B cell (primary cell): ENCODE results near the gene CPLX1. TPM values are rescaled to one million over a fixed set of nuclear protein-coding genes. Genes with fewer than 3 reads are reported as not detected.
"Not testable (repeated sequence)": the region's sequence is repeated elsewhere in the genome, so short reads cannot be mapped to it uniquely, and the experiment has no call there.

Experiments used
- ATAC-seq: fragments of 200-7000 bp; cut with Tn5 transposase; one replicate; pipeline ENCODE4 v1.10.0; 2021; ENCODE audit warnings: low read depth, mild to moderate bottlenecking, moderate number of reproducible peaks, moderate library complexity
- CTCF ChIA-PET: fragments of 350-600 bp; sonication (Branson Sonifier 250); formaldehyde crosslinking; loops from one replicate; lab custom pipeline; 2021; ENCODE audit warnings: antibody characterized with exemption, inconsistent platforms; lab: Charles Lee
- POLR2A ChIA-PET: fragments of 350-600 bp; sonication (Branson Sonifier 250); formaldehyde crosslinking; loops from one replicate; lab custom pipeline; 2021; ENCODE audit warnings: antibody characterized with exemption; lab: Charles Lee
- DNase-seq: peaks from one replicate; pipeline ENCODE4 v3.0.0; 2013
- H2AFZ ChIP-seq: 2 replicates; pipeline ENCODE4 v1.6.1; 2012; ENCODE audit warnings: mild to moderate bottlenecking, low read depth, low read length; ENCODE audit not compliant: insufficient read depth, poor library complexity, severe bottlenecking
- H3K27ac ChIP-seq, 2 donors: 1 replicate in 1 of 2; 2 replicates in 1 of 2; pipeline ENCODE4 v1.5.1; 2012 to 2013; ENCODE audit warnings: low read length in 2 of 2, mild to moderate bottlenecking in 2 of 2, moderate library complexity in 1 of 2
- H3K27me3 ChIP-seq, 4 experiments: fragments of 200-600 bp in 1 of 4; sonication (generic) in 1 of 4; replicated peaks in 1 of 4; 1 replicate in 2 of 4; 2 replicates in 2 of 4; pipeline versions ENCODE4 v1.6.1 to v1.7.0; 2013 to 2016; ENCODE audit warnings: low read length in 3 of 4, mild to moderate bottlenecking in 2 of 4, mixed read lengths in 1 of 4, moderate library complexity in 1 of 4; ENCODE audit not compliant: insufficient read depth in 4 of 4, control insufficient read depth in 3 of 4; ENCODE audit errors: control extremely low read depth in 1 of 4
- H3K36me3 ChIP-seq, 2 experiments: replicated peaks in 1 of 2; 1 replicate in 1 of 2; 2 replicates in 1 of 2; pipeline versions ENCODE4 v1.6.1 to v1.7.1; 2013; ENCODE audit warnings: low read length in 1 of 2; ENCODE audit not compliant: insufficient read depth in 2 of 2, control insufficient read depth in 1 of 2; ENCODE audit errors: control extremely low read depth in 1 of 2, extremely low read depth in 1 of 2
- H3K4me1 ChIP-seq, 2 donors: fragments of 200-600 bp in 1 of 2; sonication (generic) in 1 of 2; 1 replicate in 1 of 2; 2 replicates in 1 of 2; pipeline versions ENCODE4 v1.5.1 to v1.6.1; 2013 to 2017; ENCODE audit warnings: low read length in 2 of 2; ENCODE audit not compliant: control insufficient read depth in 2 of 2, insufficient read depth in 2 of 2
- H3K4me2 ChIP-seq: replicated peaks from 2 replicates; pipeline ENCODE3; 2012; ENCODE audit warnings: mild to moderate bottlenecking, low read depth, low read length; ENCODE audit not compliant: poor library complexity, severe bottlenecking
- H3K4me3 ChIP-seq, 5 experiments: fragments of 200-600 bp in 1 of 5; sonication (generic) in 1 of 5; 1 replicate in 3 of 5; 2 replicates in 2 of 5; pipeline versions ENCODE4 v1.5.1 to v1.7.0; 2011 to 2016; ENCODE audit warnings: low read length in 4 of 5, mild to moderate bottlenecking in 4 of 5, low read depth in 2 of 5, control low read depth in 1 of 5, moderate library complexity in 1 of 5; ENCODE audit not compliant: insufficient read depth in 1 of 5; ENCODE audit errors: control extremely low read depth in 1 of 5, extremely low read depth in 1 of 5
- H3K79me2 ChIP-seq: fragments of 200-600 bp; sonication (generic); one replicate; pipeline ENCODE4 v1.6.0; 2016; ENCODE audit warnings: low read length; ENCODE audit not compliant: control insufficient read depth, insufficient read depth
- H3K9ac ChIP-seq: fragments of 200-600 bp; sonication (generic); 2 replicates; pipeline ENCODE4 v1.6.1; 2017; ENCODE audit warnings: mild to moderate bottlenecking, low read length, moderate library complexity
- H3K9me3 ChIP-seq, 3 donors: one replicate each; pipeline versions ENCODE4 v1.6.1 to v1.7.1; 2013; ENCODE audit warnings: low read length in 2 of 3; ENCODE audit not compliant: control insufficient read depth in 2 of 3, insufficient read depth in 1 of 3; ENCODE audit errors: control extremely low read depth in 1 of 3
- H4K20me1 ChIP-seq: 2 replicates; pipeline ENCODE4 v1.6.0; 2012; ENCODE audit warnings: mild to moderate bottlenecking, low read length; ENCODE audit not compliant: insufficient read depth, control insufficient read depth, poor library complexity, severe bottlenecking
- H3K27ac Mint-ChIP-seq: one replicate; pipeline ENCODE4 v1.8.0; 2021; ENCODE audit warnings: mixed read lengths
- H3K27me3 Mint-ChIP-seq: one replicate; pipeline ENCODE4 v1.8.0; 2021; ENCODE audit warnings: mixed read lengths
- H3K4me1 Mint-ChIP-seq: one replicate; pipeline ENCODE4 v1.8.0; 2021; ENCODE audit warnings: mixed read lengths
- H3K4me3 Mint-ChIP-seq: one replicate; pipeline ENCODE4 v1.8.0; 2021; ENCODE audit warnings: mixed read lengths
- H3K9me3 Mint-ChIP-seq: one replicate; pipeline ENCODE4 v1.8.0; 2022; ENCODE audit warnings: mixed read lengths; ENCODE audit not compliant: insufficient read depth
- WGBS: methylation state at CpG from one replicate; pipeline ENCODE4 v1.1.5; 2013; ENCODE audit warnings: missing lambda C conversion rate; ENCODE audit not compliant: insufficient coverage; 5-methylcytosine and 5-hydroxymethylcytosine counted together
- intact Hi-C: fragments of 100-400 bp; cut with micrococcal nuclease; formaldehyde crosslinking; loops from one replicate; pipeline ENCODE4 v1.10.0; 2022
- polyA plus RNA-seq: library from polyadenylated mRNA; depleted of rRNA; stranded (reverse); fragments of >200 nt; gene quantifications from 2 replicates; pipeline ENCODE4 v1.2.3, GENCODE V29; 2012
- total RNA-seq, 2 donors: library from RNA; stranded (reverse); fragments of 120-200 nt in 1 of 2; gene quantifications; 1 replicate in 1 of 2; 2 replicates in 1 of 2; pipeline versions ENCODE4 v1.2.3 to v1.2.4, GENCODE V29; 2013 to 2022

The CPLX1 gene
- total and polyA plus RNA-seq, 2 donors (not counting 1 experiment from before 2014, with no cell fraction given), result not detected

DNA sequence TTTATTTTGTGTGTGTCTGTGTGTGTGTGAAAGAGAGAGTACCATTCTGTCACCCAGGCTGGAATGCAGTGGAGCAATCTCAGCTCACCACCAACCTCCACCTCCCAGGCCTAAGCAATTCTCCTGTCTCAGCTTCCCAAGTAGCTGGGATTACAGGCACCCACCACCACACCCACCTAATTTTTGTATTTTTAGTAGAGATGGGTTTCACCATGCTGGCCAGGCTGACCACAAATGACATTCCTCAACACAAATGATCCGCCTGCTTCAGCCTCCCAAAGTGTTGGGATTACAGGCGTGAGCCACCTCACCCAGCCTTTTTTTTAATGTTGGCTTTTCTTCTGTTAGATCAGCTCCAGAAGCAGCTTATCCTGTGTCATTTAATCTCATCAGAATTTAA lies 50.4 kb downstream of the CPLX1 start:
- peaks cover 66% of the 10 kb centered on the region for H4K20me1 ChIP-seq
- H3K4me3 Mint-ChIP-seq, H3K4me1 ChIP-seq, H3K27ac Mint-ChIP-seq, H3K27me3 ChIP-seq, H3K27ac ChIP-seq, H3K9ac ChIP-seq, H3K4me2 ChIP-seq, H3K4me3 ChIP-seq, H2AFZ ChIP-seq, POLR2A ChIA-PET, ATAC-seq, H3K27me3 Mint-ChIP-seq, DNase-seq, H3K9me3 ChIP-seq, H3K9me3 Mint-ChIP-seq, intact Hi-C loops: not testable (repeated sequence)
- peaks cover 0 to 36% of the 10 kb centered on the region in 2 experiments for H3K36me3 ChIP-seq
- peaks cover 43% of the 10 kb centered on the region for H3K4me1 Mint-ChIP-seq
- no CpG with 5 or more reads among the region's 2 CpGs for WGBS
- CTCF ChIA-PET, result interaction anchor here (1.7 kb wide), 1 partner anchor 33 kb away, joined by 5 read pairs; no protein-coding TSS in a partner anchor
- peaks cover 93% of the 10 kb centered on the region for H3K79me2 ChIP-seq

DNA sequence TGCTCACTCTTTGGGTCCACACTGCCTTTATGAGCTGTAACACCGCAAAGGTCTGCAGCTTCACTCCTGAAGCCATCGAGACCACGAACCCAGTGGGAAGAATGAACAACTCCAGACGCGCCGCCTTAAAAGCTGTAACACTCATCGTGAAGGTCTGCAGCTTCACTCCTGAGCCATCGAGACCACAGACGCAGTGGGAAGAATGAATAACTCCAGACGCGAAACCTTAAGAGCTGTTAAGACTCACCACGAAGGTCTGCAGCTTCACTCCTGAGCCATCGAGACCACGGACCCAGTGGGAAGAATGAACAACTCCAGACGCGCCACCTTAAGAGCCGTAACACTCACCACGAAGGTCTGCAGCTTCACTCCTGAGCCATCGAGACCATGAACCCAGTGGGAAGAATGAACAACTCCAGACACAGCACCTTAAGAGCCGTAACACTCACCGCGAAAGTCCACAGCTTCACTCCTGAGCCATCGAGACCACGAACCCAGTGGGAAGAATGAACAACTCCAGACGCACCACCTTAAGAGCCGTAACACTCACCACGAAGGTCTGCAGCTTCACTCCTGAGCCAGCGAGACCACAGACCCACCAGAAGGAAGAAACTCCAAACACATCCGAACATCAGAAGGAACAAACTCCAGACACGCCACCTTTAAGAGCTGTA lies 51.4 kb downstream of the CPLX1 start:
- DNase-seq, H3K27me3 Mint-ChIP-seq, H3K4me3 Mint-ChIP-seq, POLR2A ChIA-PET, intact Hi-C loops, H3K4me3 ChIP-seq, H3K9me3 Mint-ChIP-seq, H3K27ac ChIP-seq, H3K4me2 ChIP-seq, H3K27me3 ChIP-seq, H3K9me3 ChIP-seq, H3K9ac ChIP-seq, H3K4me1 ChIP-seq, H3K27ac Mint-ChIP-seq, ATAC-seq, H2AFZ ChIP-seq: not testable (repeated sequence)
- peaks cover 39% of the 10 kb centered on the region for H3K4me1 Mint-ChIP-seq
- Histone ChIP-seq H3K36me3 (peaks cover 0 to 44% of the 10 kb centered on the region in 2 experiments), H4K20me1 (peaks cover 64% of the 10 kb centered on the region), H3K79me2 (peaks cover 93% of the 10 kb centered on the region)
- 96% methylated on average over 25 of the region's 30 CpGs for WGBS
- CTCF ChIA-PET, result interaction anchor here (1.1 to 1.7 kb wide), 2 partner anchors 32 kb away, joined by 4 to 5 read pairs; no protein-coding TSS in a partner anchor
